CD14-positive monocyte (primary cell): ENCODE measurements around the gene SHCBP1. TPM values are rescaled to one million over a fixed set of nuclear protein-coding genes. Genes with fewer than 3 reads are reported as not detected.

ENCODE experiments used
- DNase-seq, 3 donors: peaks; one replicate each; pipeline ENCODE4 v3.0.0-alpha.2; 2011 to 2022
- H2AFZ ChIP-seq: 2 replicates; pipeline ENCODE4 v1.6.0; 2012; ENCODE audit warnings: mild to moderate bottlenecking, low read depth, low read length, inconsistent platforms; ENCODE audit not compliant: insufficient read depth, poor library complexity, severe bottlenecking
- H3K27ac ChIP-seq, 2 donors: 1 replicate in 1 of 2; 2 replicates in 1 of 2; pipeline ENCODE4 v1.5.1; 2012 to 2013; ENCODE audit warnings: low read length in 2 of 2, control low read depth in 1 of 2, inconsistent platforms in 1 of 2, low read depth in 1 of 2, mild to moderate bottlenecking in 1 of 2
- H3K27me3 ChIP-seq, 2 donors: one replicate each; pipeline versions ENCODE4 v1.6.0 to v1.6.1; 2011 to 2013; ENCODE audit warnings: low read length in 2 of 2; ENCODE audit not compliant: control insufficient read depth in 2 of 2, insufficient read depth in 2 of 2
- H3K36me3 ChIP-seq, 2 donors: replicated peaks in 1 of 2; 1 replicate in 1 of 2; 2 replicates in 1 of 2; pipeline versions ENCODE4 v1.5.1 to v1.6.1; 2012 to 2013; ENCODE audit warnings: low read length in 2 of 2, control low read depth in 1 of 2, inconsistent platforms in 1 of 2, mild to moderate bottlenecking in 1 of 2; ENCODE audit not compliant: insufficient read depth in 2 of 2, control insufficient read depth in 1 of 2
- H3K4me1 ChIP-seq, 2 donors: 1 replicate in 1 of 2; 2 replicates in 1 of 2; pipeline versions ENCODE4 v1.5.1 to v1.6.1; 2012 to 2013; ENCODE audit warnings: low read length in 2 of 2, control low read depth in 1 of 2, inconsistent platforms in 1 of 2, mild to moderate bottlenecking in 1 of 2, moderate library complexity in 1 of 2; ENCODE audit not compliant: insufficient read depth in 2 of 2, control insufficient read depth in 1 of 2
- H3K4me2 ChIP-seq: replicated peaks from 2 replicates; pipeline ENCODE3; 2012; ENCODE audit warnings: low read length, moderate library complexity, mild to moderate bottlenecking; ENCODE audit not compliant: poor library complexity, severe bottlenecking; ENCODE audit errors: extremely low read depth
- H3K4me3 ChIP-seq, 3 experiments: fragments of 200-600 bp in 1 of 3; sonication (generic) in 1 of 3; replicated peaks in 1 of 3; 1 replicate in 2 of 3; 2 replicates in 1 of 3; pipeline ENCODE4 v1.5.1; 2011 to 2013; ENCODE audit warnings: low read length in 3 of 3, mild to moderate bottlenecking in 3 of 3, control low read depth in 2 of 3, low read depth in 2 of 3, inconsistent platforms in 1 of 3, moderate library complexity in 1 of 3
- H3K79me2 ChIP-seq: 2 replicates; pipeline ENCODE4 v1.6.0; 2012; ENCODE audit warnings: mild to moderate bottlenecking, control low read depth, inconsistent platforms, low read length, moderate library complexity; ENCODE audit not compliant: insufficient read depth
- H3K9ac ChIP-seq: 2 replicates; pipeline ENCODE4 v1.6.0; 2017; ENCODE audit warnings: low read length, mild to moderate bottlenecking; ENCODE audit not compliant: insufficient read depth, poor library complexity, severe bottlenecking
- H3K9me3 ChIP-seq, 2 donors: replicated peaks in 1 of 2; 1 replicate in 1 of 2; 2 replicates in 1 of 2; pipeline versions ENCODE4 v1.5.1 to v1.6.1; 2012 to 2013; ENCODE audit warnings: low read length in 2 of 2, control low read depth in 1 of 2; ENCODE audit not compliant: control insufficient read depth in 1 of 2, insufficient read depth in 1 of 2
- H4K20me1 ChIP-seq: 2 replicates; pipeline ENCODE4 v1.6.0; 2012; ENCODE audit warnings: mild to moderate bottlenecking, low read length, control low read depth, moderate library complexity; ENCODE audit not compliant: insufficient read depth
- H3K27ac Mint-ChIP-seq, 7 donors: one replicate each; pipeline ENCODE4 v1.8.0; 2020; ENCODE audit warnings: mild to moderate bottlenecking in 7 of 7, mixed read lengths in 7 of 7, moderate library complexity in 6 of 7, inconsistent platforms in 2 of 7
- H3K27me3 Mint-ChIP-seq, 3 donors: one replicate each; pipeline ENCODE4 v1.8.0; 2021 to 2022; ENCODE audit warnings: low read depth in 3 of 3, mild to moderate bottlenecking in 3 of 3, mixed read lengths in 3 of 3, moderate library complexity in 3 of 3, inconsistent platforms in 1 of 3
- H3K36me3 Mint-ChIP-seq, 2 donors: one replicate each; pipeline ENCODE4 v1.8.0; 2020; ENCODE audit warnings: mixed read lengths in 2 of 2, inconsistent platforms in 1 of 2, mild to moderate bottlenecking in 1 of 2
- H3K4me1 Mint-ChIP-seq: one replicate; pipeline ENCODE4 v1.8.0; 2020; ENCODE audit warnings: mild to moderate bottlenecking, mixed read lengths
- H3K4me3 Mint-ChIP-seq, 2 donors: one replicate each; pipeline ENCODE4 v1.8.0; 2020; ENCODE audit warnings: mild to moderate bottlenecking in 2 of 2, mixed read lengths in 2 of 2, moderate library complexity in 1 of 2
- H3K9me3 Mint-ChIP-seq, 7 donors: one replicate each; pipeline ENCODE4 v1.8.0; 2020 to 2022; ENCODE audit warnings: mixed read lengths in 7 of 7, mild to moderate bottlenecking in 6 of 7, moderate library complexity in 6 of 7, inconsistent platforms in 2 of 7
- CTCF ChIP-seq: fragments of 200-600 bp; IDR thresholded peaks from one replicate; pipeline ENCODE4 v1.8.0; 2022; ENCODE audit warnings: antibody characterized with exemption, mild to moderate bottlenecking
- WGBS: methylation state at CpG from one replicate; pipeline ENCODE4 v1.1.5; 2013; ENCODE audit warnings: missing lambda C conversion rate; ENCODE audit not compliant: insufficient coverage; 5-methylcytosine and 5-hydroxymethylcytosine counted together
- intact Hi-C, 2 donors: fragments of 100-400 bp; cut with micrococcal nuclease; formaldehyde crosslinking; loops; one replicate each; pipeline versions ENCODE4 v1.15.0 to v1.15.1; 2023
- polyA plus RNA-seq, 3 donors: library from polyadenylated mRNA; depleted of rRNA in 1 of 3; unstranded in 2 of 3; stranded (reverse) in 1 of 3; fragments of 300-500 nt in 2 of 3; fragments of >200 nt in 1 of 3; fragmentation: Illumina TruSeq in 2 of 3; gene quantifications; 1 replicate in 2 of 3; 2 replicates in 1 of 3; pipeline ENCODE4 v1.2.3, GENCODE V29; 2012 to 2021

The SHCBP1 gene
- polyA plus RNA-seq, 3 donors, result 0.45 to 2.3 (median 0.93) TPM

GRCh38 chr16:46583036-46583435 lies 38.1 kb downstream of the SHCBP1 start:
- no peak overlapping the region for H3K4me2 ChIP-seq
- intact Hi-C loops, result no loop called here
- H3K79me2 ChIP-seq, result peaks cover 25% of the 10 kb centered on the region
- H3K36me3 Mint-ChIP-seq, result peaks cover 64 to 77% of the 10 kb centered on the region in 2 donors
- no peaks in the 10 kb centered on the region for H3K4me1 Mint-ChIP-seq
- no peak overlapping the region for H3K9ac ChIP-seq
- H3K4me3 Mint-ChIP-seq, result no peak overlapping the region
- no peak for DNase-seq
- no peak overlapping the region for H2AFZ ChIP-seq
- no peaks in the 10 kb centered on the region for H4K20me1 ChIP-seq
- no peaks in the 10 kb centered on the region for H3K27me3 ChIP-seq
- H3K9me3 Mint-ChIP-seq, result peaks cover 2 to 10% (median 6%) of the 10 kb centered on the region in 7 donors
- peak overlapping the region in 1 of 2 donors; percentile 26 for H3K27ac ChIP-seq
- WGBS, result 100% methylated on average over 1 of the region's 2 CpGs
- no peak overlapping the region for H3K4me3 ChIP-seq
- TF ChIP-seq CTCF, result no peak
- H3K9me3 ChIP-seq, result peaks cover 0 to 6% of the 10 kb centered on the region in 2 donors
- no peaks in the 10 kb centered on the region for H3K4me1 ChIP-seq
- H3K27ac Mint-ChIP-seq, result peak overlapping the region in 4 of 7 donors; percentile 5 to 56 (median 30)
- H3K36me3 ChIP-seq, result peaks cover 52 to 81% of the 10 kb centered on the region in 2 donors
- no peaks in the 10 kb centered on the region for H3K27me3 Mint-ChIP-seq

GRCh38 chr16:46582313-46582712 lies 38.9 kb downstream of the SHCBP1 start:
- Histone ChIP-seq H3K9me3 (peaks cover 0 to 6% of the 10 kb centered on the region in 2 donors), H3K79me2 (peaks cover 21% of the 10 kb centered on the region), H3K36me3 (peaks cover 52 to 73% of the 10 kb centered on the region in 2 donors), H3K9ac (no peak overlapping the region), H4K20me1 (no peaks in the 10 kb centered on the region), H2AFZ (no peak overlapping the region), H3K4me1 (no peaks in the 10 kb centered on the region), H3K4me2 (no peak overlapping the region), H3K27ac (peak overlapping the region in 1 of 2 donors; percentile 26), H3K27me3 (no peaks in the 10 kb centered on the region), H3K4me3 (no peak overlapping the region)
- DNase-seq, result no peak
- Mint-ChIP-seq H3K4me1 (no peaks in the 10 kb centered on the region), H3K27ac (peak overlapping the region in 3 of 7 donors; percentile 37 to 56 (median 41)), H3K27me3 (no peaks in the 10 kb centered on the region), H3K36me3 (peaks cover 57 to 71% of the 10 kb centered on the region in 2 donors), H3K9me3 (peaks cover 0 to 6% (median 3%) of the 10 kb centered on the region in 7 donors), H3K4me3 (no peak overlapping the region)
- intact Hi-C loops, result no loop called here
- no CpG with 5 or more reads among the region's 1 CpG for WGBS
- TF ChIP-seq CTCF, result no peak
